ENCODE measurements around the gene CCNY. TPM values are rescaled to one million over a fixed set of nuclear protein-coding genes. Genes with fewer than 3 reads are reported as not detected.

CCNY gene
- total RNA-seq, 1 experiment from 2014 or later, result 51.9 TPM

DNA sequence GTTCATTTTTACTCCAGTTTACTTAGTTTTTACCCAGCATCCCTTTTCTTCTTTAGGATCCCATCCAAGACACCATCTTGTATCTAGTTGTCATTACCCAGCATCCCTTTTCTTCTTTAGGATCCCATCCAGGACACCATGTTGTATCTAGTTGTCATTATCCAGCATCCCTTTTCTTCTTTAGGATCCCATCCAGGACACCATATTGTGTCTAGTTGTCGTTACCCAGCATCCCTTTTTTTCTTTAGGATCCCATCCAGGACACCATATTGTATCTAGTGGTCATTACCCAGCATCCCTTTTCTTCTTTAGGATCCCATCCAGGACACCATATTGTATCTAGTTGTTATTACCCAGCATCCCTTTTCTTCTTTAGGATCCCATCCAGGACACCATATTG is 205.4 kb downstream of the CCNY start:
- no peak for DNase-seq (ENCODE audit: low read depth, low spot score)
- no TSS peak for BruUV-seq (replicated peaks)
- intact Hi-C loops (cut with micrococcal nuclease; ENCODE audit: unreplicated experiment), result no loop called here
- POLR2A ChIA-PET, result no interaction called here
- no peak for ATAC-seq
- Histone ChIP-seq H3K36me3 (ENCODE audit: control insufficient read depth, insufficient read depth, low read length) (no peaks in the 10 kb centered on the region), H3K27ac (ENCODE audit: low read length) (no peak overlapping the region), H3K4me3 (ENCODE audit: low read depth in 2 of 2, low read length in 2 of 2) (no peak overlapping the region), H3K4me1 (ENCODE audit: control insufficient read depth, insufficient read depth, low read length) (peaks cover 9% of the 10 kb centered on the region), H3K27me3 (ENCODE audit: control insufficient read depth, insufficient read depth, low read length) (no peaks in the 10 kb centered on the region), H3K9me3 (ENCODE audit: control insufficient read depth, insufficient read depth, low read depth, low read length) (no peaks in the 10 kb centered on the region)
- CTCF ChIA-PET, result no interaction called here
- TF ChIP-seq, protein P1, sequence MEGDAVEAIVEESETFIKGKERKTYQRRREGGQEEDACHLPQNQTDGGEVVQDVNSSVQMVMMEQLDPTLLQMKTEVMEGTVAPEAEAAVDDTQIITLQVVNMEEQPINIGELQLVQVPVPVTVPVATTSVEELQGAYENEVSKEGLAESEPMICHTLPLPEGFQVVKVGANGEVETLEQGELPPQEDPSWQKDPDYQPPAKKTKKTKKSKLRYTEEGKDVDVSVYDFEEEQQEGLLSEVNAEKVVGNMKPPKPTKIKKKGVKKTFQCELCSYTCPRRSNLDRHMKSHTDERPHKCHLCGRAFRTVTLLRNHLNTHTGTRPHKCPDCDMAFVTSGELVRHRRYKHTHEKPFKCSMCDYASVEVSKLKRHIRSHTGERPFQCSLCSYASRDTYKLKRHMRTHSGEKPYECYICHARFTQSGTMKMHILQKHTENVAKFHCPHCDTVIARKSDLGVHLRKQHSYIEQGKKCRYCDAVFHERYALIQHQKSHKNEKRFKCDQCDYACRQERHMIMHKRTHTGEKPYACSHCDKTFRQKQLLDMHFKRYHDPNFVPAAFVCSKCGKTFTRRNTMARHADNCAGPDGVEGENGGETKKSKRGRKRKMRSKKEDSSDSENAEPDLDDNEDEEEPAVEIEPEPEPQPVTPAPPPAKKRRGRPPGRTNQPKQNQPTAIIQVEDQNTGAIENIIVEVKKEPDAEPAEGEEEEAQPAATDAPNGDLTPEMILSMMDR (IDR thresholded peaks at IDR 0.05), result no peak
- TF ChIP-seq, protein P2, sequence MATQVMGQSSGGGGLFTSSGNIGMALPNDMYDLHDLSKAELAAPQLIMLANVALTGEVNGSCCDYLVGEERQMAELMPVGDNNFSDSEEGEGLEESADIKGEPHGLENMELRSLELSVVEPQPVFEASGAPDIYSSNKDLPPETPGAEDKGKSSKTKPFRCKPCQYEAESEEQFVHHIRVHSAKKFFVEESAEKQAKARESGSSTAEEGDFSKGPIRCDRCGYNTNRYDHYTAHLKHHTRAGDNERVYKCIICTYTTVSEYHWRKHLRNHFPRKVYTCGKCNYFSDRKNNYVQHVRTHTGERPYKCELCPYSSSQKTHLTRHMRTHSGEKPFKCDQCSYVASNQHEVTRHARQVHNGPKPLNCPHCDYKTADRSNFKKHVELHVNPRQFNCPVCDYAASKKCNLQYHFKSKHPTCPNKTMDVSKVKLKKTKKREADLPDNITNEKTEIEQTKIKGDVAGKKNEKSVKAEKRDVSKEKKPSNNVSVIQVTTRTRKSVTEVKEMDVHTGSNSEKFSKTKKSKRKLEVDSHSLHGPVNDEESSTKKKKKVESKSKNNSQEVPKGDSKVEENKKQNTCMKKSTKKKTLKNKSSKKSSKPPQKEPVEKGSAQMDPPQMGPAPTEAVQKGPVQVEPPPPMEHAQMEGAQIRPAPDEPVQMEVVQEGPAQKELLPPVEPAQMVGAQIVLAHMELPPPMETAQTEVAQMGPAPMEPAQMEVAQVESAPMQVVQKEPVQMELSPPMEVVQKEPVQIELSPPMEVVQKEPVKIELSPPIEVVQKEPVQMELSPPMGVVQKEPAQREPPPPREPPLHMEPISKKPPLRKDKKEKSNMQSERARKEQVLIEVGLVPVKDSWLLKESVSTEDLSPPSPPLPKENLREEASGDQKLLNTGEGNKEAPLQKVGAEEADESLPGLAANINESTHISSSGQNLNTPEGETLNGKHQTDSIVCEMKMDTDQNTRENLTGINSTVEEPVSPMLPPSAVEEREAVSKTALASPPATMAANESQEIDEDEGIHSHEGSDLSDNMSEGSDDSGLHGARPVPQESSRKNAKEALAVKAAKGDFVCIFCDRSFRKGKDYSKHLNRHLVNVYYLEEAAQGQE (IDR thresholded peaks at IDR 0.05; ENCODE audit: insufficient read depth in 1 of 2, low read depth in 2 of 2, low read length in 1 of 2), result no peak
- no peak for TF ChIP-seq SIN3A (IDR thresholded peaks at IDR 0.05; ENCODE audit: borderline replicate concordance, insufficient read depth, low read depth, low read length)
- TF ChIP-seq TCF7L2 (IDR thresholded peaks at IDR 0.05; ENCODE audit: low read depth, low read length), result no peak
- TF ChIP-seq POLR2AphosphoS5 (IDR thresholded peaks at IDR 0.05; ENCODE audit: low read depth, low read length), result no peak
- in situ Hi-C loops (cut with HindIII; ENCODE audit: low pct_unique_long_range_greater_than_20kb, low sequenced_read_pairs), result no loop called here

DNA sequence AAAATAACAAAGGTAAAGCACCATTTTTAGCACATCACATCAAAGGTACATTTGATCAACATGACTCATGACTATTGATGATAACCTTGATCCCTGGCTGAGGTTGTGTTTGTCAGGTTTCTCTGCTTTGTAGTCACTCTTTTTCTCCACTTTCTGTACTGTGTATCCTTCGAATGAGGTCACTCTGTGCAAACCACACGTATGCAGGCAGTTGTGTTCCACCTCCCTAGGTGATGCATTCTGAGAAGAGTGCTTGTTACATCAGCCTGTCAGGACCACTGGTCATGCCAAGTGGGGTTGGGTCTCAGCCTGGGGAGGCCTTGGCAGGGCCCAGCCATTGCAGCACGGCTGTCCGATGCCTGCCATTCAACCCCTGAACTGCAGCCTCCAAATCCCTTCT is 206.0 kb downstream of the CCNY start:
- Histone ChIP-seq H3K4me1 (ENCODE audit: control insufficient read depth, insufficient read depth, low read length) (peaks cover 12% of the 10 kb centered on the region), H3K36me3 (ENCODE audit: control insufficient read depth, insufficient read depth, low read length) (no peaks in the 10 kb centered on the region), H3K4me3 (ENCODE audit: low read depth in 2 of 2, low read length in 2 of 2) (no peak overlapping the region), H3K27ac (ENCODE audit: low read length) (no peak overlapping the region), H3K27me3 (ENCODE audit: control insufficient read depth, insufficient read depth, low read length) (no peaks in the 10 kb centered on the region), H3K9me3 (ENCODE audit: control insufficient read depth, insufficient read depth, low read depth, low read length) (no peaks in the 10 kb centered on the region)
- POLR2A ChIA-PET, result no interaction called here
- no TSS peak for BruUV-seq (replicated peaks)
- CTCF ChIA-PET, result no interaction called here
- intact Hi-C loops (cut with micrococcal nuclease; ENCODE audit: unreplicated experiment), result no loop called here
- no peak for ATAC-seq
- no peak for DNase-seq (ENCODE audit: low read depth, low spot score)
- TF ChIP-seq SIN3A (IDR thresholded peaks at IDR 0.05; ENCODE audit: borderline replicate concordance, insufficient read depth, low read depth, low read length) (no peak), POLR2AphosphoS5 (IDR thresholded peaks at IDR 0.05; ENCODE audit: low read depth, low read length) (no peak), TCF7L2 (IDR thresholded peaks at IDR 0.05; ENCODE audit: low read depth, low read length) (no peak)
- TF ChIP-seq, protein P2 (IDR thresholded peaks at IDR 0.05; ENCODE audit: insufficient read depth in 1 of 2, low read depth in 2 of 2, low read length in 1 of 2), result no peak
- TF ChIP-seq, protein P1 (IDR thresholded peaks at IDR 0.05), result no peak
- in situ Hi-C loops (cut with HindIII; ENCODE audit: low pct_unique_long_range_greater_than_20kb, low sequenced_read_pairs), result no loop called here

All from Panc1 (cell line).